HG03159 (cell line): ENCODE measurements around the gene GIPR.
"Not testable (repeated sequence)": the region's sequence is repeated elsewhere in the genome, so short reads cannot be mapped to it uniquely, and the experiment has no call there.

Experiments used
- ATAC-seq: cut with Tn5 transposase; IDR thresholded peaks from one replicate; pipeline ENCODE4 v1.9.1; 2021; ENCODE audit warnings: mild to moderate bottlenecking, moderate library complexity; ENCODE audit not compliant: unreplicated experiment

GIPR gene

GRCh38 chr19:45645631-45646344 lies 22.2 kb upstream of the GIPR start:
- ATAC-seq = peak; percentile 25

- ATAC-seq = no peak
Observed at GRCh38 chr19:45646345-45646698, 21.7 kb upstream of the GIPR start.

GRCh38 chr19:45650722-45651121 lies 17.3 kb upstream of the GIPR start:
- no peak for ATAC-seq

GRCh38 chr19:45653634-45654033 lies 14.4 kb upstream of the GIPR start:
- no peak for ATAC-seq

- no peak for ATAC-seq
Observed at GRCh38 chr19:45655073-45655472, 12.9 kb upstream of the GIPR start.

GRCh38 chr19:45657520-45658167 lies 10.4 kb upstream of the GIPR start:
- ATAC-seq = no peak

- no peak for ATAC-seq
Observed at GRCh38 chr19:45659096-45659729, 8.8 kb upstream of the GIPR start.

GRCh38 chr19:45660636-45661035 lies 7.4 kb upstream of the GIPR start:
- ATAC-seq = no peak

GRCh38 chr19:45663800-45664199 lies 4.2 kb upstream of the GIPR start:
- no peak for ATAC-seq

GRCh38 chr19:45664575-45664974 lies 3.4 kb upstream of the GIPR start:
- ATAC-seq = no peak

GRCh38 chr19:45668342-45668871 lies 386 bp downstream of the GIPR start:
- no peak for ATAC-seq

GRCh38 chr19:45670670-45671453 lies 2.8 kb downstream of the GIPR start:
- peak; percentile 42 for ATAC-seq

- ATAC-seq = no peak
Observed at GRCh38 chr19:45674946-45675345, 6.9 kb downstream of the GIPR start.

- no peak for ATAC-seq
Observed at GRCh38 chr19:45676851-45677263, 8.8 kb downstream of the GIPR start.

- ATAC-seq = no peak
Observed at GRCh38 chr19:45677351-45678230, 9.6 kb downstream of the GIPR start.

- ATAC-seq = peak; percentile 66
Observed at GRCh38 chr19:45681391-45682015, 13.5 kb downstream of the GIPR start.

GRCh38 chr19:45682117-45682516 lies 14.1 kb downstream of the GIPR start:
- ATAC-seq = no peak

- no peak for ATAC-seq
Observed at GRCh38 chr19:45682908-45683307, 14.9 kb downstream of the GIPR start.

- not testable (repeated sequence) for ATAC-seq
Observed at GRCh38 chr19:45685045-45685444, 17.0 kb downstream of the GIPR start.

GRCh38 chr19:45687599-45687998 lies 19.6 kb downstream of the GIPR start:
- no peak for ATAC-seq
